ENCODE data around the gene MLIP. TPM values are rescaled to one million over a fixed set of nuclear protein-coding genes. Genes with fewer than 3 reads are reported as not detected.
"Not testable (repeated sequence)": the region's sequence is repeated elsewhere in the genome, so short reads cannot be mapped to it uniquely, and the experiment has no call there.

Gene MLIP
- polyA plus RNA-seq, 4 donors = 0.25 to 1.3 (median 0.78) TPM

DNA sequence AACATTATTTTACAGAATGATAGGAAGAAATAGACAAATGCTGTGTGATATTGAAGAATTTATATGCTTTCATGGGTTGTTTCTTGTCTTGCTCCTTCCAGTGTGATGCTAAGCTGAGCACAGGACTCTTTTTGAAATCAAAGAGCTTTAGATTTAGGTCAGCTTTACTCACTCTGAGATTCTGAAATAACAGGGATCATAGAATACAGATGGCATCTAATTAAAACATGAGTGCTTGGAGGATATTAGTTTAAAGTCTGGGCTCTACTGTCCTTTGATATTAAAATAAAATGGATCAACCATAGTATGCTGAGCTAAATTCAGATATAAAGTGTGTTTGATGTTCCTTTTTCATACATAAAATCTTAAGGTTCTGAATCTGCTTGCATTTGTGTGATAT is 29.6 kb downstream of the MLIP start:
- no peak for DNase-seq (ENCODE audit: low read depth in 4 of 4, low spot score in 3 of 4)

DNA sequence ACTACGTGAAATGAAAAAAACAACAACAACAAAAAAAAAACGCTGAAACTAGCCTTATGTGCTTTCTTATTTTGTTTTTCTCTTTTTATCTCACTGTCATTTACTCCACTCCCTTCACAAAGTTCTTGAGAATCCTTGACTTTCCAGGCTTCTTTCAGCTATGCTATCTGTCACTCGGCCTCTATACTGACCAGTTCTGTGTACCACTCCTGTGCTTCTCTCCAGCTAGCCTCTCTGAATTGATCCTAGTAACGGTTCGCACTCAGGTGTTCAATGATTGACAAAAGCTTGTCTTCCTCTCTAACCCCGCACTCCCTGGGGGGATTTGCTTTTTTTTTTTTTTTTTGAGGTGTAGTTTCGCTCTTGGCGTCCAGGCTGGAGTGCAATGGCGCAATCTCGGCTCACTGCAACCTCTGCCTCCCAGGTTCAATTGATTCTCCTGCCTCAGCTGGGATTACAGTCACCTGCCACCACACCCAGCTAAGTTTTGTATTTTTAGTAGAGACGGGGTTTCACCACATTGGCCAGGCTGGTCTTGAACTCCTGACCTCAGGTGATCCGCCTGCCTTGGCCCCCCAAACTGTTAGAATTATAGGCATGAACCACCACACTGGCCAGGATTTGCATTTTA is 31.8 kb downstream of the MLIP start:
- DNase-seq (ENCODE audit: low read depth in 4 of 4, low spot score in 3 of 4) = no peak

DNA sequence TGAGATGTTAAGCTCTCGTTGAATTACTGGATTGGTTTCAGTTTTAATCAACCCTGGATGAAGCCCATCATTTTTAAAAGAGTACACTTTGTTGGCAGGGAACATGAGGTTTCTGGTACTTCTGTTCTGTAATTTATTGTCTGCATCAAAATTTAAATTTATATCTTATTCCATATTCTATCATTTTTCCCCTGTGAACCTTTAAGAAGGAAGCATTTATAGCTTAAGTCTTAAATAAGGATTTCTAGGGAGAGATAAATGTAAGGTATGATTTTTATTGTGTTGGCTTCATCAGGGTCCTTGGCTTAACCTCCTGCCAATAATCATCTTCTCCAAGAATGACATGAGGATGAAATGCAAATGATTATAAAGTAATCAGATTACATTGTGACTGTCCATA is 40.6 kb downstream of the MLIP start:
- DNase-seq (ENCODE audit: low read depth in 4 of 4, low spot score in 3 of 4) = no peak

DNA sequence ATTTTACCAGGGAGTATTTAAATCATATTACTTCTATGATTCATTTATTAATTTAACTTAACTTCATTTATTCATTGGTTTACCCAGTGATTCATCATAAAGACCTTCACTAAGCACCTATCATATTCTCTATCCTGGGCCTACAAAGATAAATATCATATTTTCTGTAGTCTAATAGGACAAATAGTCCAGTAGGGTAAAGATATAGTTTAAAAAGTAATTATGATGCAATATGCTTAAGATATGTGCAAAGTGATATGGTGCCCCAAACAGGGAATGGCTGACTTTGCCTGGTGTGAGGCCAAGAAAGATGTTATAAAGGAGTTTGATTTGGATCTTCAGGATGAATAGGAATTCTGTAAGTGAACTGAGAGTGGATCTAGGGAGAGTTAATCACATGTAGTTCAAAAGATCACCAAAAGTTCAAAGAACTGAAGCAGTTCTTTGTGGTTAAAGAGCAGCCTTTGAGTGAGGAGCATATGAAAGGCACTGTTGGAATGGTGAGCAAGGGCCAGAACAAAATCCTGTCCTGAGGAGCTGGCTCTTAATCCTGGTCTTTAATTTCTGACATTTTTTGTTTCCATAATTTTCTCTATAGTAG is 45.5 kb downstream of the MLIP start:
- no peak for DNase-seq (ENCODE audit: low read depth in 4 of 4, low spot score in 3 of 4)

DNA sequence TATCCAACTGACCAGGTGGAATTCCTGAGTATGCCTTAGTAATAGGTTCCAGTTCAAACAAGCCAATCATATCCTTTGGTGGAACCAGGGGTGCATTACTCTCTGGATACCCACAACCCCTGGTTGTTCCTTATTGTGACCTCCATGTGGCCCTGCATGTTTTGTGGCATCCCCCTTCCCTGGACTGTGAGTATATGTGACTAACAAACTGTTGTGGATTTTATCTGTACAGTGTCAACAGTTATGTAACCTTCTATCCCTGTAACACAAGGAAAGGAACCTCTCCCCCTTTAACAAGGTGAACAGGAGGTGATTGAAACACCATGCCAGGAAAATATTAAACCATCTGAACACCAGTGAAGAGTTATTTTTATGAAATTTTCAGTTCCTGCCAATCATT is 46.2 kb downstream of the MLIP start:
- DNase-seq (ENCODE audit: low read depth in 4 of 4, low spot score in 3 of 4) = no peak

DNA sequence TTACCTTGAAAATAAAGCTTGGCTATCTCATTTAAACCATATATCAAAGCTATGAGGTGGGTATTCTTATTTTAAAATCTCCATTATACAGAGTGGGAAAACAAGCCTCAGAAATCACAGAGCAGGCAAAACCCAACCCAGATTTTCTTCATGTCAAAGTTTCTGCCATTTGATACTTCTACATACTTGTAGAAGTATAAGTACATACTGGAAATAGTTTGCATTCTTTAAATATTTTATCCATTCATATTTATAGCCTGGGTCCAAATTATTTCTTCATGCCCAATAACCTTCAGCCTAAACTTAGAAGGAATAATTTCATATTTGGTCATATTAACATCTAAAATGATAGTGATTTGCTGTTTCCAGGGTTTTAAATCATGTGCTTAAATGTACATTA is 61.8 kb downstream of the MLIP start:
- no peak for DNase-seq (ENCODE audit: low read depth in 4 of 4, low spot score in 3 of 4)

DNA sequence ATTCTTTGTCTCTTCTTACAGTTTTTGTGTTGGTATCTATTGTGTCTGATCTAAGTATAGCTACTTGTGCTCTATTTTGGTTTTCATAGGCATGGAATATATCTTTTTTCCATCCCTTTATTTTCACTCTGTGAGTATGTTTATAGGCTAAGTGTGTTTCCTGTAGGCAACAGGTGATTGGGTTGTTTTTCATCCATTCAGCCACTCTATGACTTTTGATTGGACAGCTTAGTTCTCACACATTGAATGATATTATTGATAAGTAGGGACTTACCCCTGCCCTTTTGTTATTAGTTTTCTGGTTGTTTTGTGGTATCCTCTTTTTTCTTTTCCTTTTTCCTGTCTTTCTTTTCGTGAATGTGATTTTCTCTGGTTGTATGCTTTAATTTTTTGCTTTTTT is 67.9 kb downstream of the MLIP start:
- DNase-seq (ENCODE audit: low read depth in 4 of 4, low spot score in 3 of 4) = no peak

DNA sequence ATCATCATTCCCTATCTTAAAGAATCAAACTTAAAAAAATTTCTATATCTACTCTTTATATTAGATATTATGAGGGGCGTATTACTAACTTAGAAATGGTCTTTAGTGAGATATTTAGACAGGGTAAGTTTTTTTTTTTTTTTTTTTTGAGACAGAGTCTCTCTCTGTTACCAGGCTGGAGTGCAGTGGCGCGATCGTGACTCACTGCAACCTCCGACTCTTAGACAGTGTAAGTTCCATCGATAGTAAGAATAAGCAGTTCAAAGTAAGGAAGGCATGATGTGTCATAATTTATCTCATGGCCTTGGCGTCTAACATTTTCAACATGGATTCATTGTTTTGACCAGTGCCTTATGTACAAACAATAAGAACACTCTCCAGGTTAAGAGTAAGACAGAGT is 72.4 kb downstream of the MLIP start:
- no peak for DNase-seq (ENCODE audit: low read depth in 4 of 4, low spot score in 3 of 4)

DNA sequence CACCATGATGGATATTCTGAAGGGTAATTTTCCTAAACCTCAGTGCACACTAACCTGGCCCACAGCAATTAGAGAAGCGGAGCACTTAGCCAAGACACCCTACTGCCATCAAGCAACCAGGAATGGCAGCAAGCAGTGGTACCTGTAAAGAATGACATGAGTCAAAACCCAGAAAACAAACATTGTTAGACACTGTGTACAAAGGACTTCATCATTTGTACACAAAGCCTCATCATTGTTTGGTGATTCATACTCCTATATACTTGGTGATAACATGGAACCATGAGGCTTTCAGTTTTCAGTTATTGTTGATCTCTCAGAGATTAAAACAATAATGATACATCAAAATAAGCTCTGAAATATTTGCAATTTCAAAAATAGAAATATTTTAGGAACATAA is 74.6 kb downstream of the MLIP start:
- no peak for DNase-seq (ENCODE audit: low read depth in 4 of 4, low spot score in 3 of 4)

DNA sequence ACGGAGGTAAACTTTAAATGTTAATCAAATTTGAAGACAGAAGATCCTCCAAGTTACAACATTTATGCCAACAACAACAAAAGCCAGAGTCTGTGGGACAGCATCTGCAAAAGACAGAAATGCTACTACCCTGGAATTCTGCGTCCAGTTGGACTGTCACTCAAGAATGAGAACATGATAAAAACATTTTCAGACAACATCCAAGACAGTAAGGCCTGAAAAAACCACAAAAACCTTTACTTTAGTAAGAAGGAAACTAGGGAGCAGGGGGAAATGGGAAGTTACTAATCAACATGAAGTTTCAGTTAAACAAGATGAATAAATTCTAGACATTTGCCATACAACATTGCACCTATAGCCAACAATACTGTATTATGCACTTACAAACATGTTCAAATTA is 77.6 kb downstream of the MLIP start:
- no peak for DNase-seq (ENCODE audit: low read depth in 4 of 4, low spot score in 3 of 4)

DNA sequence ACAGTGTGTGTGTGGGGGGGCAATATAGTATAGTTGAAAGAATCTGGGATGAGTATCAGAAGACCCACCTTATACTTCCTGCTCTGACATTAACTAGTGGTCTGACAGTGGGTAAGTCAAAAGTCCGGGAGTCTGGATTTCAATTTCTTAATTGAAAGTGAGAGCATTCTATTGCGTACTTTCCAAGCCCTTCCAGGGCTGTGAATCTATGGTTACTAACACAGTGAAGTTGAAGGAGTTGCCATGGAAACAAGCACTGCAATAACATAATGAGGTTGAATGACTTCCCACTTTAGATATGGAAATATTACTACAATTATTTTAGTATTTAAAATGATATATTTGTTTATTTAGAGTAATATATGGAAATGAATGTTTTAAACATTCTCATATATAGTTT is 80.2 kb downstream of the MLIP start:
- DNase-seq (ENCODE audit: low read depth in 4 of 4, low spot score in 3 of 4) = peak in 1 of 4 donors; percentile 0

DNA sequence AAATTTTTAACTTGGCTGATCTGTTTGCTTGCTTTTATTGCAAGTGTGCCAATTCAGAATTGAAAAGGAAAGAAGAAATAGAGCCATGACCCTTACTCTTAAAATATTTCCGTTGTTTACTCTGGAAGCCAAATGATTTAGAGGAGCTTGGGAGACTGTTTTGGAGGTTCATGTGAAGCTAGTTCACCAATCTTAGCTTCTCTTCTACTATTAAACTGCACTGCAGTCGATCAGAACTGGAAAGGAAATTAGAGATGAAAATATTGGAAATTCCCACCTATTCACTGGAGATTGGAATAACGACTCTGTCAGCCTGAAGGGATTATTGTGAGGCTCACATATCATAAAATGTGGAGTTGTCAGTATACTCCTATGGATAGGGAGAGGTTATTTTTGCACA is 81.8 kb downstream of the MLIP start:
- DNase-seq (ENCODE audit: low read depth in 4 of 4, low spot score in 3 of 4) = no peak

DNA sequence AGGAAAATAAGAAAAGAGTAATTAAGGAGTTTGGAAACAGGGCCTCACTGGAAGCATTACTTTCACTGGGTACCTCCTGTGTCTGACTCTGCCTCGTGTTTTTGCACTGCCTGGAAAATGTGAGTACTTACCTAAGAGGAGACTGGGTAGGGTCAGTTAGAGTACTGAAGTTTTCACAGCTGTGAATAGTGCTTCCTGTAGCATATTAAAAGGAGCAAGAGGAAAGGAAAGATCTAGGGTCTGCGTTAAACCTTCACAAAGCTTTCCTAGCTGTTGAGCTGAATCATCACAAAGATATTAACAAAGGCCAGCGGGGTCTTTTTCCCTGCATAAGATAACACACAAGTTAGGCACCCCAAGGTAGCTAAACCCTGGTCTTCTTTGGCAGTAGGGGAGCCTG is 82.3 kb downstream of the MLIP start:
- DNase-seq (ENCODE audit: low read depth in 4 of 4, low spot score in 3 of 4) = no peak

DNA sequence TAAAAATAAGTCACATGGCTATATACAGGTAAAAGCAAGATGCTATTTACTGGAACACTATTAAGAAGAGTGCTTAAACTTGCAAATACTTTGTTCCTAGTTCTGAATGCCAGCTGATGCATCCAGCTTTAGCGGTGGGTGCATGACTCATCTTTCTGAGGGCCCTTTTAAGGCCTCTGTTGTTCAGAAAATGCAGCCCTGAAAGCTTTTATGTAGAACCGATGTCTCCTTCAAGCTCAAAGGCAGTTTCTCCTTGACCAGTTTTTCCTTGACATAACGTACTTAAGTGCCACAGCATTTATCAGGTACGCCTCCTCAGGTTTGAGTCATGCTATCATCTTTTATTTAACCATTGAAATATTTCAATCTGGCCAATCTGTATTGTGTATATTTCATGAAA is 82.8 kb downstream of the MLIP start:
- DNase-seq (ENCODE audit: low read depth in 4 of 4, low spot score in 3 of 4) = no peak

DNA sequence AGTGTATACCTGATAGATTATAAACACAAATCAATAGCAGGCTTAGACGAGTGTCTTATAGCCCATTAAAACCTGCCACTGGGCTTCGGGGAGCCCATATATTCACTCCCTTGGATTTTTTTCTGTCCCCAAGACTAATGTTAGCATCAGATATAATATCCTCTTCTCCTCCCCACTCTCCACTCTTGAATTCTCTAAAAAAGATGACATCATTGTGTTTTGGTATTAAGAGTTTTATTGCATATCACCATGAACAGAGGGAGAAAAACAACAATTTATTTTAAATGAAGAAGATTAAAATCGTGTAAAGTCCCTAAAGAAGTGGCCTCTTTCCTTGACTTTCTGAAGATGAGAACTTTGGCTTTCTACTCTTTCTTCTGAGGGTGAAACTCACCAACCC is 84.4 kb downstream of the MLIP start:
- no peak for DNase-seq (ENCODE audit: low read depth in 4 of 4, low spot score in 3 of 4)

DNA sequence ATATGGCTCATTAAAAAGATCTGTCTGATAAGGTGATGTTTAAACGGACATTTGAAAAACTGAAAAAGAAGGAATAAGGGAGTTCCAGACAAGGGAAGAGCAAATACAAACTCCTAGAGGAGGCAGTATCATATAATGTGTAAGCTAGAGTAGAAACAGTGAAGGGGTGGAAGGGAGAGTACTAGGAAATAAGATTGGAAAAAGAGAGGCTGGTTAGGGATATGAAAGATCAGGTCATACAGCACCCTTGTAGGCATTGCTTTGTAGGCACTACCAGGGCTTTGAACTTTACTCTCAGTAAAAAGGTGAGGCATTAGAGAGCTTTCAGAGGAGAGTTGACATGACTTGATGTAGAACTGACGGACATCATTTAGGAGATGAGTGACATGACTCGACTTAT is 85.7 kb downstream of the MLIP start:
- no peak for DNase-seq (ENCODE audit: low read depth in 4 of 4, low spot score in 3 of 4)

DNA sequence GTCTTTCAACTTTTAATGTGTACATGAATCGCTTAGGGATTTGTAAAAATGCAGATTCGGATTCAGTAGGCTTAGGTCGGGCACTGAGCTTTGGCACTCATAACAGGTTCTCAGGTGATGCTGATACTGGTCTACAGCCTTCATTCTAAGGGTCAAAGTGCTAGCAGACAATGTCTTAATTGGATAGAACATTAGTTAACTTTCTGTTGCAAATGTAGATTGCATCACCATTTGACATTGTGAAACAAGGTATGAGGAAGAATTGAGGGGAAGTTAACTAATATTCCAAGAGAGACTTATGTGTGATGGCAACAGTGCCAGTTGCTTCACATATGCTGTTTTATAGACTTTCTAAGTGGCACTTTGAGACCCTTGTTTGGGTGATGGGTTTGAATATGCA is 86.9 kb downstream of the MLIP start:
- no peak for DNase-seq (ENCODE audit: low read depth in 4 of 4, low spot score in 3 of 4)

DNA sequence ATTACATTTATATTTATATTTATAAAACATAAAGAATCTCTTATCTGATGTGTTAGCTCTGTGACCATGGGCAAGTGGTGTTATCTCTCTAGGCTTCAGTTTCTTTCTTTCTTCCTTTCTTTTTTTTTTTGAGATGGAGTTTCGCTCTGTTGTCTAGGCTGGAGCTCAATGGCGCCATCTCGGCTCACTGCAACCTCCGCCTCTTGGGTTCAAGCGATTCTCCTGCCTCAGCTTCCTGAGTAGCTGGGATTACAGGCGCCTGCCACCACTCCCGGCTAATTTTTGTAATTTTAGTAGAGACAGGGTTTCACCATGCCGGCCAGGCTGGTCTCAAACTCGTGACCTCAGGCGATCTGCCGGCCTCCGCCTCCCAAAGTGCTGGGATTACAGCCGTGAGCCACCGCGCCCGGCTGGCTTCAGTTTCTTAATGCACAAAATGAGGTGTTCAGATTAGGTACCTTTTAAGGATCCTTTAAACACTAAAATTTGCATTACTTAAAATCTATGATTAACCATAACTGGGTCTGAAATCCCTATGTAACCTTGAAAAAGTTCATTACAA is 92.3 kb downstream of the MLIP start:
- not testable (repeated sequence) for DNase-seq (ENCODE audit: low read depth in 4 of 4, low spot score in 3 of 4)

DNA sequence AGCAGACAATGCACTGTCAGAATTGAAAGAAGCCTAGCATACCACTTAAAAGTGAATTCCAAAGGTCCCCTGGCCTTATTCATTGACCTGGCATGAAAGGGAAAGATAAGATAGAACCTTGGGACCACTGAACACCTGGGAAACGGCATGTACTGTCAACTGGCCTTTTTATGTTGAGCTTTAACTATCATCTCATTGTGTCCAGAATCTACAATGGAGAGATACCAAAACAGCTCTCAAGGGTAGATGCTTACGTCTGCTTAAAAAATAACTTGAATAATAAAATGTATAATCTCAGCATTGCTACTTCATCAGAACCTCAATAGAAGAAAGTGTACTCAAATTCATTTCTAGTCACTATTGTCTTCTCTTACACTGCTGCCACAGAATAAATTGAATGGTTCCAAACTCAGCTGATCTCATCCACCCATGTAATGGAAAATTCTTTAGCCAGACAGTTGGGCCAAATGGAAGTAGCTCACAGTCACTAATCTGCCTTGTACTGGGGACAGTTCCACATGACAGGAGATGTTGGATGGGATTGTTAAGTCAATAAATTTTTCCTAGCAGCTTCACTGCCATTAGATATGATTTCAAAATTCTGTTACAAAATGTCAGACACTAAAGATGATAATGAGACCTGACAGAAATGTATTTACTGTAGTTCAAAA is 93.8 kb downstream of the MLIP start:
- DNase-seq (ENCODE audit: low read depth in 4 of 4, low spot score in 3 of 4) = no peak

DNA sequence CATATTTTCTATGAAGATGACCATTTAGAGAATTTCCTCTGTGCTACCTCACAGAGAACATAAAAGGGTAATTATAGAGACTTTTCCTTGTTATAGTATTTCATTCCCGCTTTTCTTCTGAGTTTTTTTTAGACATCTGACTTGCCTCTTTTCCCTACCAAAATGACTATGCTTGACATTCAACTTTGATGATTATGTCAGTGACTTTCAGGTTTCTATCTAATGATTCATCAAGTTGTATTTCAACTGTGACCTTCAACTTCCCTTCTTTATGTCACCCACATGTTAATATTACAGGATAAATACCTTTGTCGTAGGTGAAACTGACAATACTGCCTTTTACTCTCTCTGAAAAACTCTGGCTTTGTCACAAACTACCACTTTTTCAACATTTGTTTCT is 95.3 kb downstream of the MLIP start:
- no peak for DNase-seq (ENCODE audit: low read depth in 4 of 4, low spot score in 3 of 4)

DNA sequence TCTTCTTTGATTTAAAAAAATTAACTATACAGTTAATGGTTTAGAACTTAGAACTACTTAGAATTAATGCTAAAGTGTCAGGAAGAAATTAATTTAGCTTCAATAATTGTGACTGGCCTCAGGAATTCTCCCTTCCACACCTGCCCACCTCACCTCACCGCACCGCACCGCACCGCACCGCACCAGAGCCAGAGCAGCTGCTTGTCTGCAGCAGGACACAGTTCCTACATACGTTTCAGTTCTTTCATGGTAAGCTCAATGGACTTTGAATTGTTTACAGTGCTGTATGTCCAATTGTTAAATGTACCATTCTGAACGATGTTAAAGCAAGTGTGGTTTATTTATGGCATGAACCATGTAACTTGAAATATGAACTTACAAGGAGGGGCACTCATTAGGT is 98.7 kb downstream of the MLIP start:
- DNase-seq (ENCODE audit: low read depth in 4 of 4, low spot score in 3 of 4) = not testable (repeated sequence)

DNA sequence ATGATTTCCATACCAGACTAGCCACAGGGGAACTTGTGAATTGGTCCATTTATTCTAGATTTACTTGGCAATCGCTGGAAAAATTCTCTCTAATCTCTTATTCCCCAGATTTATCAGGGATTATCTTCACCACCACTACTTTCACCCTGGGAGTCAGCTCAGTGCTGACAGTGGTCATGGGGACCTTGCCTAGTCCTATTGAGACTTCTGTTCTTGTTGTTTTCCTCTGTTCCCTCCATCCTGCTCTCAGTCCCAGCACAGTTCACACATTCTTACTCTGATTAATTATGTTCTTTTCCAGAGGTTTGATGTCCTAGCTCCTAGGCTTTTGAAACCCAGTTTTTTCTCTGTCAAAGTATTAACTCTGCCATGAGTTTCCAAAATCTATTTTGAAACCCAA is 103.0 kb downstream of the MLIP start:
- no peak for DNase-seq (ENCODE audit: low read depth in 4 of 4, low spot score in 3 of 4)

Measured in right renal pelvis (tissue), 4 donors.